Measurements from ENCODE around the gene VSTM4.

Gene VSTM4, protein sequence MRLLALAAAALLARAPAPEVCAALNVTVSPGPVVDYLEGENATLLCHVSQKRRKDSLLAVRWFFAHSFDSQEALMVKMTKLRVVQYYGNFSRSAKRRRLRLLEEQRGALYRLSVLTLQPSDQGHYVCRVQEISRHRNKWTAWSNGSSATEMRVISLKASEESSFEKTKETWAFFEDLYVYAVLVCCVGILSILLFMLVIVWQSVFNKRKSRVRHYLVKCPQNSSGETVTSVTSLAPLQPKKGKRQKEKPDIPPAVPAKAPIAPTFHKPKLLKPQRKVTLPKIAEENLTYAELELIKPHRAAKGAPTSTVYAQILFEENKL

DNA sequence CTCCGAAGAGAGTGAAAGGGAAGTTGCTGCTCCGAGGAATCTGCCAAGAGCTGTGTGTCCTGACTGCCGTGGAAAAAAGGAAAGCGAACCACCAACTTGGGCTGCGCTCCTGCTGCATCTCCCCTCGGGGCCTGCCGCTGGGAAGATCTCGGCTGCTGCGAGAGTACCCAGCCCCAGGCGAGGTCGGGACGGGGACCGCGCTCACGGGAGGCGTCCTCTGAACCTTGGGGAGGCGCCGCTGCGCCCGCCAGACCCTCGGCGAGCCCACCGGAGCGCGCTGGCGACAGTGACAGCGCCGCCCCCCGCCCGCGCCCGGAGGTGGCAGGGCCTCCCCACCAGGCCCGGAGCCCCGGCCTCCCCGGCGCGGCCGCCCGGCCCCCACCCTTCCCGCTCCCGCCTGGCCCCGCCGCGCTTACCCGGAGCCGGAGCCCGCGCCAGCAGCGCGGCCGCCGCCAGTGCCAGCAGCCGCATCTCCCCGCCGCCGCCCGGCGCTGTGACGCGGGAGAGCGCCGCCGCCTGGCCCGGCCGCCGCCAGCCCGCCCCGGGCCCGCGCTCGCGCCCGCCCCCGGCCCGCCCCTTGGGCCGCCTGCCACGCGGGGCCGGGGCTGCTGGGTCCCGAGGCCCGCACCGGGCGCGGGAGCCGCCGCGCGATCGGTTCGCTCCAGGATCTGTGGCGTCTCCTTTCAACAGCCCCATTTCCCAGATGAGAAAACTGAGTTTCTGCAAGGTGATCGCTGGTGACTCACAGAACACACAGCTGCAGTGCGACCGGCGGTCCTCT lies at the start of gene VSTM4:
Gene VSTM4 (minus strand): TSS at position 508 of the 781 bp plus-strand sequence. CDS start 37 bp downstream, at position 471.
- peak; percentile 4 to 10 for DNase-seq

DNA sequence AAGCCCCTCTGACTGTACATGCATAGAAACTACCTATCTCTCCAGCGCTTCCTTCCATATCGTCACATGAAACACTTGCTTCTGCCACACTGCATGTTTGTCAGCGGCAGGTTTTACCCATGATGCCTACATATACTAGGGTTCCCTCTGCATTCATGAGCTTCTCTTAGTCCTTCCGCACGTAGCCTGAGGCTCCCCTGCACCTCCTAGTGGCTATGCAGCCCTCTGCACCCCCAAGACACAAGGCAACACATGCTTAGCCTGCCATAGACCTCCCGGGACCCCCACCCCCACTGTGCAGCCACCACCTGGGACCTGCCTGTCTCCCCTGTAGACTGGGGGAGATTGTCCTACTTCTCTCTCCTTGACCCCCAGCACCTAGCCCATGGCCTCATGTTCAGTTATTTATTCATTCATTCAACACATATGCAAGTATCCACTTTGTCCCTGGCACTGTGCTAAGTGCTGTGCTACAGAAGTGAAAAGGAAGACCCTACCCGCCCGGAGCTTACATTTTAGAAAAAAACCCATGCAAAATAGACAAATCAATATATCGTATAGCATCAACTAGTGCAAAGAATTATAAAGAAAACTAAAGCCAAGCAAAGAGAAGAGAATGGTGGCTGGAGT lies 49.4 kb upstream of the VSTM4 start:
- peak in 1 of 2 donors; percentile 39 for DNase-seq

DNA sequence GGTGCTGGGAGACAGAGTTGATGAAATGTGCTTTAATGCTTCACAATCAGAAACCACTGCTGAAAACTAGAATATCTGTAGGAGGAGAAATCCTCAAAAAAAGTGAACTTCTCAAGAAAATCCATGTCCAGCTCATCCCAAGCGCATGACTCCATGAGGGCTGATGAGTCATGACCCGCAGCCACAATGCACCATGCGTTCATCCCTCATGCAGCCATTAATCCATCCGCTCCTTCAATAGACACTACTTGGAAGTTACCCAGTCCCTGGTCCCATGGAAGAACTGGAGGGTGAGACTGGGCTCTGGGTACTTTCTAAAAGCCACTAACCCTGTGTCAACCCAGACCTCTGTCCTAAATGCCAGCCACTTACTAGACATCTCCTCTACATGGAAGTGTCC lies 48.4 kb upstream of the VSTM4 start:
- no peak for DNase-seq

DNA sequence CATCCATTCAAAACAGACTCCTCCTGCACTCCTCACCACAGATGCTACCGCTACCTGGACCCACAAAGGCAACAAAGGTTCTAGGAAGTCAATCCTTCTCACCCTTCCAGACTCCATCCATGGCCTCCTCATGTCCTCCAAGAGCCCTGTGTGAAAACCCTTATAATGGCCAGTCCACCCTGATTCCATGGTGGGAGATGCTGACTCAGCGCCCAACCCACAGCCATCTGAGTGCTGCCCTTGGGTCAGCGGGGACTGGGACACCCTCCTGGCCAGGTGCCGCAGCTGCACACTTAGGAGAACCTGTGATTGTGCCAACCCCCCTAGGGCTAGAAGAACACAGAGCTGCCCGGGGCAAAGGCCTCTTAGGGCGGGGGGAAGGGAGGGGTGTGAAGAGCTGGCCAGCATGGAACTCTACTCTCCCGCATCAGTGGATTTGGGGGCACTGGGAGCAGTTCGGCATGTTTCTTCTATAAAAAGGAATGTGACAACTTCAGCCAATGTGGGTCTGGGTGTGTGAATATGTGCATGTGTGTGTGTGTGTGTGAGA lies 47.5 kb upstream of the VSTM4 start:
- no peak for DNase-seq

DNA sequence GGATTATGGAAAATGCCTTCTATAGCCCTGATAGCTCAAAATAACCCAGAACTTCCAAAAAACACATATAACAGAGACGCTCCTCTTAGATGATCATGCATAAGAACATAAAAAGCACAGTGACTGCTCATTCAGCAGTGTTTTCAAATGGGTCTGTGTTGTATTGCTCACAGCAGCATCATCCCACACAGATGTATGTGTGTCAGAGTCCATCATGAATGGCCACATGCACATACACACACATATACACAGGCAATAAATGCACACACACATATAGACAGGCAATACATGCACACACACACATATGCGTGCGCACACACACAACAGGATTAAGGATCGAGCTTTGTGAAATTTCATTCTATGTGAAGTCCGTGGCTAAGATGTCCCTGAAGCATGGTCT lies 46.7 kb upstream of the VSTM4 start:
- no peak for DNase-seq

DNA sequence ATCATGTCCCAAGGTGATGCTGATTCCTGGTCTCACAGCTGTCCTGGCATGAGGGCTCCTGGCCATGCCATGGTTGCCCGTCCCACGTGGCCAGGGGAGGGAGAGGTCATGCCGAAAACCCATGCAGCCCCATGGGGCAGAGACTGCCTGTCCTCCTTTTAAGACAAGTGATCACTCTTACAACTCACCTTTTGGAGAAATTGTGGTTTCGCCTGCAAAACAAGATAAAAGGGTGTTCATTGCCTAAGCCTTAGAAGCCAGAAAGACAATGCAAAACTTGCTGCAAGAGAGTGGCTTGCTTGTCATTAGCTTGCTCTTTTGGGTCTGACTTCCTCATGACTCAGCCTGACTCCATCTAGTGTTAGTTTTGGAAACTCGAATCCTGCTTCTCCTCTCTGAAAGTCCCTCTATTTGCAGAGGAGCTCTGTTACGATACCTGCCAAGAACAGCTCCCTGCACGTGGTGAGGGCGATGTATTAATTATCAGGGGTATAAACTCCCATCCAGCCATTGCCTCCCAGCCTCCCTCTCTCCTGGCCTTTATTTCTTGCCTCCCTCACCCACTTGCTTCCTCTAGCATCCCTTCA lies 46.2 kb upstream of the VSTM4 start:
- DNase-seq = no peak

DNA sequence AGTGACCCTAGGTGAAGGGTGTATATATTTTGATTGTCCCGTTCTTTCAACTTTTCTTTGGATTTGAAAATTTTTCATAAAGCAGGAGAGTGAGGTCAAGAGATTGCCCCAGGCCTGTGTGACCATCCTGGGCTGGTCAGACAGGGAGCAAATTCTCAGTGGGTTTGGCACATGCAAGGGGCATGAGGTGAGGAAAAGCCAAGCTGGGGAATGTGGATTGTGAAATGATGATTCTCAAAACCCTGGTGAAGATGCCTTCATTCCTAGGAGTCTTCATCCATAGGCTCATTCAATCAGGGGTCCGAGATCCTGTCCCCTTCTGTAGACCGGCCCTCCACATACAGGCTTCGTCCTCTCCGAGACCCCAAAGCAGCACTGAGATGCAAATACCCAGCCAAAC lies 45.5 kb upstream of the VSTM4 start:
- no peak for DNase-seq

DNA sequence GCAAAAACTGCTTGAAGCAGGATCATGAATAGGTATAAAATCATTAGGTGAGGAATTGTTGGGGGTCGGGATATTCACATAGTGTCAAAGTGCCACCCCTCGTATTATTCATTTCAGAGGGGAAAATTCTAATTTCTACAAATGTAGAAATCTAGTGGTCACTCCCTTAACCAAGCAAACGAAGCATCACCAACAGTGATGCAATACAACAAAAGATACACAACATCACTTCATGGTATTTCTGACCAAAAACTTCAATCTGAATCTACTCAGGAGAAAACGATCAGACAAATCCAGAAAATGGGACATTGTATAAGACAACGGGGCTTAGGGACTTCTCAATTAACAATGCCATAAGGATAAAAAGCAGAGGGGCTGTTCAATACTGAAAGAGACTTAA lies 44.8 kb upstream of the VSTM4 start:
- DNase-seq = no peak

DNA sequence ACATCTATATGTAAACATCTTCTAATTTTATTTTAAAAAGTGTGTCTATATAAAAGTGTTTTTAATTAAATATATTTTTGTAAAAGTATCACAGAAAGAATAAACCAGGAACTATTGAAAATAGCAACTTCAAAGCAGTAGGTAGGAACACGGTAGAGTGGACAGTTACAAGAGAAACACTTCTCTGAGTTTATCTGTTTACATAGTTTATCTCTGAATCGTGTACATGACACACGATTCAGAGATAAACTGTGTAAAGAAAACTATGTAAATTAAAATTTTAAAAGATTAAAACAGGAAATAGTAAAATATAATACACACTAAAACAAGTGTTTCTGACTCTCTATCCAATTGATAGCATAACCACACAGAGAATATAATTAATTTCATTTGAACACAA lies 43.6 kb upstream of the VSTM4 start:
- no peak for DNase-seq

DNA sequence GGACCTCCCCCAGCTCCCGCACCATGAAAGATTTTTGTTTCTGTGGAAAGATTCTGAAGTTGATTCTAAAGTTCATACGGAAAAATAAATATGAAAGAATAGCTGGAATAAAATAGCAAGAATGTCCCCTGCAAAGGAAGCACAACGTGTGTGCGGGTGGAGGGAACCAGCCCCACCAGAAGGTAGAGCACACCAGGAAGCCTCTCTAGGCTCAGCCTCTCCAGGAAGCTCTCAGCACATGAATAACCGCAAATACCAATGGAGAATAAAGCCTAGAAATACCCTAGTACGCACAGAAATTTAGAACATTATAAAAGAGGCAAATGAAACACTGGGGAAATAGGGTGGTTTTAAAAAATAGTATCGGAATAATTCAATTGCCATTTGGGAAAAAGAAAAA lies 43.1 kb upstream of the VSTM4 start:
- no peak for DNase-seq

DNA sequence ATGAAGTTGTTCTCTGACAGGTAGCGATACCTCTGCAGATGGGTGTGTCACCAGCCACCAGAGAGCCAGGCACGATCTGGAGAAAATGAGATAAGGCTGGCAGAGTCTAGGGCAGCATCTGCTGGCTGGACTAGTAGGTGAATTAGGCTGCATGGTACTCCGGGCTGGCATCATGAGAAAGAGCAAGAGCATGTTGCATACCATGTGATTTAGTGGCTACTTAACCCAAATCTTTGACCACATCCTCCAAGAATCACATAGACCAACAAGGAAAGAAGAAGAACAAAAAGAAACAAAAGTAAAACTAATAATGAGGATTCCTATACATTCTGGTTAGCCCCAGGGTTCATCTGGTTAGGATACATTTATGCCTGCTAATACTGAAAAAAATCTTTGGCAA lies 41.9 kb upstream of the VSTM4 start:
- DNase-seq = no peak

DNA sequence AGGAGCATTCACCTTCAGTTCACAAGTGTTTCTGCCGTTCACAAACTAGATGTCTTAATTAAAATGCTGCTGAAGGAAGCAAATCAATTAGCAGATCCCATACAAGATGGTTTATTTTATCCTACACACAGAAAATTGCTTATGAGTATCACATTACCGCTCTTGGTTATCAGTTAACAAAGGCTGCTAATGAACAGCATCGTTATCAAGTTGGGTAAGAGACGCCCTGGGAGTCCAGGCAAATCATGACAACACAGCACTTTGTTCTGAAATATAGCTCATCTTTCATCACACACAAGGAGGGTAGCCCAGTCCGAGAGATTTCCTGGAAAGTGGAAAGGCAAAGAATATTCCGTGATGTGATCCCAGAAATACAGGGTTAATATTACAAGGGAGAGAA lies 39.3 kb upstream of the VSTM4 start:
- no peak for DNase-seq

DNA sequence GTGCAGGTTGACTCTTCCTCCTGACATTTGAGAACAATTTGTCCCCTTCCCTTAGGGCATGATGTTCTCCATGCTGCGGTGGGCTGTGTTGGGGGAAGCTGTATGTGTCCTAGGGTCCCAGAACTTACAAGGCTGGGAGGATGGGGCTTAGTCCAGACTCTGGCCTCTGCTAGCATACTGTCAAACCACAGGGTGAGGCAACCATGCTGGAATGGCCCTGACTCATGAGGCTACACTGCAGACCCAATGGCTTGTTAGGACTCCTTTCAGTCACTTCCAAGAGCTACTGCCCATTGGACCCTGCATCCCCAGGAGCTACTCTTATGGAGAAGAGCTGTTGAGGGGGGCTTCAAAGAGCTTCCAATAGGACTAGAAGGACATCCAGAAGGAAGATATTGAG lies 38.6 kb upstream of the VSTM4 start:
- DNase-seq = no peak

DNA sequence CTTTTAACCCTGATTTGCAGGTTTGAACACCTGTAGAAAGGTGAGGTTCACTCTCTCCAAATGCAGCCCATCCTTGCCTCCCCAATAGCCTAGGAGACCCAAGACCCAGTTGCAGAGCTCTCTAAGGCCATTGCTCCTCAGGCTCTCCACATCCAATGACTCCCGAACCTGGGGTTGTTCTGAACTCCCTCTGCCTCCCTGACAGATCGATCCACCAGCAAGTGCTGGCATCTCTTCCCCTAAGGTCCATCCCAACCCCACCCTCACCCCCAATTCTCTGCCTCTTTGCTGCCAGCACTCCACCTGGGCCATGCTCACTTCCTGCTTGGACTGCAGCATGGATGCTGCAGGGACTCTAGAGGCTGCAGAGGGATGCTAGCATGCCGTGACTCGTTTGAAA lies 37.8 kb upstream of the VSTM4 start:
- DNase-seq = no peak

DNA sequence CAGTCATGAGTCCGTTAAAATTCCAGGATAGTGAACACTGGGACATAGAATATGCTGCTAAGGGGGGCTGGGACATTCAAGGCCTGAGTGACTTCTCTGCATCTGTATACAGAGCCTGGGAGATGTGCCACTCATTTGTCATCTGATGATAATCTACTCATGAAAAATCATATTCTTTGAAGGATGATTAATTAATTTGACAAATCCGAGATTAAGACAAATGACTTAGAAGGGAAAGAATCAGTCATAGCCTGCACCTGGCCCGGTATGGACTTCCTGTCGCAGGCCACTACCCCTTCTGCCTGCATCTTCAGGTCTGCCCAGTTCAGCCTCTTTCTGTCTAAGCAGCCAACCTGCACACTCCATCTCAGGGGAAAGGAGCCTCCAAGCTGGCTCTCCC lies 37.3 kb upstream of the VSTM4 start:
- no peak for DNase-seq

DNA sequence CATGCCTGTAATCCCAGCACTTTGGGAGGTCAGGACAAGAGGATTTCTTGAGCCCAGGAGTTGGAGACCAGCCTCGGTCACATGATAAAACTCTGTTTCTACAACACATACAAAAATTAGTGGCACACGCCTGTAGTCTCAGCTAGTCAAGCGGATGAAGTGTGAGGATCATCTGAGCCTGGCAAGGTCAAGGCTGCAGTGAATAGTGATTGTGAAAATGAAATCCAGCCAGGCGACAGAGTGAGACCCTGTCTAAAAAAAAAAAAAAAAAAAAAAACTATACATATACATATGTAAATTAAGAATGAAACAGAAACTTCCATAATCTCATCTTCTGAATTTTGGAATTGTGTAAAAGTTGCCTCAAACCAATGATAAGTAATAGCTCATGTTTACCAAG lies 36.7 kb upstream of the VSTM4 start:
- no peak for DNase-seq

DNA sequence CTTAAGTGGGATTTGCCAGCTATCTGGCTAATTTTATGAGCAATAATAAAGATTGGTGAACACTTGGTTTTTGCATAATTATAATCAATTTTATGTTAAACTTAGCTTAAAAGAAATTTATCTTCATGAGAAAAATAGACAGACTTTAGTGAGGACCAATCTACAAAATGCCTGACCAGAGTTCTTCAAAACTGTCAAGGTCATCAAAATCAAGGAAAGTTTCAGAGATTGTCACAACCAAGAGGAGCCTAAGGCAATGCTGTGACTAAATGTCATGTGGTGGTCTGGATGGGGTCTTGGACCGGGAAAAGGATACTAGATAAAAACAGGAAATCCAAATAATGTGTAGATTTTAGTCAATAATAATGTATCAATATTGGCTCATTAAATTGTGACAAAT lies 36.2 kb upstream of the VSTM4 start:
- no peak for DNase-seq

DNA sequence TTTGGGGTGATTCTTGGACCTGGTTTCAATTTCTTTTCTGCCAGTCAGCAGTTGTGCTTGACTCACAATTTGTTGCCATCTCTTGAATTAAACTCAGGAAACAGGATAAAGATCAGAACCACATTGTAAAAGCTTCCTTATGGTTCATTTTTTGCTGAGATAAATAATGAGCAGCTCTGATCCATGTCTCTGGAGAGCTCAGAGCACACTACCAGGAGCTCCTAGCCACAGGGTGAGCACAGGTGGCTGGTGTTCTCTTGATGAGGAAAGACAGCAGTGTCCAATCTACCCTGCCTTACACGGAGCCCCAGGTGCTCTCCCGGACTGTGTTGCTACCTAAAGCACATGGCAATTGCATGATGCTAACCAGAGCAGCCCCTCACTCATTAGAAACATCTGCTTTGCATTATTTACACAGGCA lies 35.7 kb upstream of the VSTM4 start:
- DNase-seq = no peak

DNA sequence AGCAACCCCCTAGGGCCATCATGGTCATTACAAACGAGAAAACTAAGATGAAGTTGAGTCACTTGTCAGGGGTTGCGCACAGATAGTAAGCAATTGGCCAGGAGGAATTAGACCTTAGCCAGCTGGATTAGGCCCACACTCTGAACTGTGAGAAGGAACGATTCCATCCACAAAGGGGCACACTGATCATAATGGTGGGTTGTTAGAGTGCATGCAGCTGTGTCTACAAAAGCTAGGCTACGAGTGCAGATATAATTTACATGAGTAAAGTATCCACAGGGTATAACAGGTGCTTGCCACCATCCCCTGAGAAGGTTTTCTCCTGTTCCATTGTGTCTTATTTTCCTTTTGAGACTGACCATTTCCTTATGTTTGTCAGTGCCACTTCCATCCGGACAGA lies 35.1 kb upstream of the VSTM4 start:
- DNase-seq = no peak

DNA sequence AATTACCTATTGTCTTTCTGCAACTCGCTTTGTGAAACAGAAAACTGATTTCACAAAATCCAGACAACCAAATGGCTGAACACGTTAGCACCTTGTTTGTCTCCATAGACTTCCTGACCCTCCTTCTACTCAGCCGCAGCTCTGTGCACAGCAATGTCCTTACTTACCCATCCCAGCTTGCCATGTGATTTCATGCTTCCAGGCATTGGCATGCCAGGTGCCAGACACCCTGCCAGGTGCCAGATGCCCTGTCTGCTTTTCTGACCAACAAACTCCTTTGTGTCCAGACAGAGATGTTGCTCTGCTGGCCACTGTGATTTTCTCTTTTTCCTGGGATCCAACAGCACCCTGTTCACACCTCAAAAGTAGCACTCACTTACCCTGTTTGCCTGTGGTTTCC lies 34.6 kb upstream of the VSTM4 start:
- DNase-seq = no peak

DNA sequence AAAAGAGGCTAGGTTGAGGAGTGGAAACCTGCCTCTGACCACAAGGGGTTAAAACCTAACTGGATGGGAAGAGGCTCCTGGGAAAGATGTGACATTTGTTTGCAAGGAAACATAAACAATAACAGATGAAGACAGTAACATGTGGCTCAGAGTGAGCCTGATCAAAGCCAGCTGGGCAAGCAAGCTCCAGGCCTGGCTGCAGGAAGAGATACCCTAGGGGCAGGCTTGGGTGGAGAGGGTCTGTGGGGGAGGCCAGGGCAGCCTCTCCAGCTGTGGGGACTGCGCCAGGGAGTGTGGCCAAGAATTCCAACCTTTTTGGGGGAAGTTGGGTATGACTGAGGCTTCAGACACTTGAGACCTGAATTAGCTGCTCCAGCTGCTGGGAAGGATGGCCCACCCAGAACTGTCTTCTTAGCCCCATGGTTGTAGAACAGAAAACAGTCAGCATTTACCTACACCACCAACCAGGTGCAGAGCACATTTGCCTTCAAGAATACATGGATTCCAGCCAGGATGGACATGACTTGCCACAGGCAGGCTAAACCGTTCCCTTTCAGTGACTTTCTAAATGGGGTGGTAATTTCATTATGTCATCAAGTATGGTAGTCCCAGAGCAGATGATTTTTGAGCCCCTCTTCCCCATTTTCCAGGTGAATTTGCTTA lies 28.9 kb upstream of the VSTM4 start:
- no peak for DNase-seq

DNA sequence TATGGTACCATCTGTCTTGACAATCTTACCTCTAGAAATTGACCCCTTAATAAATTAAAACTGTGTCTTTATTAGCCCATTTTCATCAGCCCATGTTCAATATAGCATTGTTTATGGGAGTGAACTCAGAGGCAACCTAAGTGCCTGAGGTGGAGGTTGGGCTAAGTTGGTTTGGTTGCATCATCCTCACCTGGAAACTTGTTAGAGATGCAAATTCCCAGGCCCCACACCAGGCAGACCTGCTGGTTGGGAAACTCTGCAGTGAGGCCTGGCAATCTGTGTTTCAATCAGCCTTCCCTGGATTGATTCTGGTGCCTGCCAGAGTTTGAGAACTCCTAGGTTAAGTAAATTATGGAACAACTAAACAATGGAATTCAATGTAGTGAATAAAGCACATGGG lies 27.9 kb upstream of the VSTM4 start:
- DNase-seq = no peak

Data from stimulated activated CD4-positive, alpha-beta T cell treated with anti-CD3 and anti-CD28 coated beads, Interleukin-2, amount 100 ng/mL, for 24 hours (primary cell).